ENCODE results near the gene LPIN3. TPM values are rescaled to one million over a fixed set of nuclear protein-coding genes. Genes with fewer than 3 reads are reported as not detected.

The LPIN3 gene
- total RNA-seq, 1 donor from 2014 or later, result 0.60 TPM

DNA sequence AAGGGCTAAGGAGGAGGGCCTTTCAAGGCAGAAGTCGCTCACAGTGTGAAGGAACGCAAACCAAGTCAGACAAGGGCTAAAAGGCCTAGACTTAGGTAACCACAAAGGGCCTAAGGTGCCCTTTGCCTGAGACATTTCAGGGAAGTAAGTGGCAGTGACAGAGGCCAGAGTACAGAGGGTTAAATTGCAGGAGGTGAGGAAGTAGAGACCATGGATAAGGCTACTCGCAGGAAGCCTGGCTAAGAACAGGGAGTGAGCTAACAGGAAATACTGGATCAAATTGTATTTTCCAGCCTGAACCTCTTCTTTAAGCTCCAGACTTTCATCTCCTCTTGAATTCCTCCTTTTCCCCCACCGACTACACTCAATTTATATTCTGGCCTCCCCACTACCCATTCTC, 39.7 kb upstream of the LPIN3 start:
- POLR2A ChIA-PET, result no interaction called here

DNA sequence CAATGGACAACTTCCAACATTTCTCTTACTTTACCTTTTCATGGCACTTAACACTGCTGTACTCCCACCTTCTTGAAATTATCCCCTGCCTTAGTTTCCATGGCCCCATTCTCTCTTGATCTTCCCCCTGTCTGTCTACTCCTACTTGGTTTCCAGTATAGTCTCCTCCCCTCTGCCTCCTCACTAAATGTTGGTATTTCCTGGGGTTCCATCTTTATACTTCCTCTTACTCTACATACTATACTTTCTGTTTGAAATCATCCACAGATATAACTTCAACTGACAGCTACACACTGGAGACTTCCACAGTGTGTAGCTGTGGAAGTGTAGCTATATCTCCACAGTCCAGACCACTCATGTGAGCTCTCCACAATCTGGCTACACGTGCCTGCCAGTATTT, 36.6 kb upstream of the LPIN3 start:
- Mint-ChIP-seq H3K27me3 (no peaks in the 10 kb centered on the region), H3K36me3 (ENCODE audit: low read depth) (no peaks in the 10 kb centered on the region), H3K4me1 (peaks cover 32% of the 10 kb centered on the region), H3K9me3 (no peaks in the 10 kb centered on the region), H3K27ac (no peak overlapping the region), H3K4me3 (no peak overlapping the region)
- DNase-seq (no peak), ATAC-seq (ENCODE audit: low read depth) (no peak)
- POLR2A ChIA-PET, result interaction anchor here (1.5 to 5.2 kb wide), 2 partner anchors 11 to 12 kb away, joined by 3 to 54 read pairs; partner anchors contain the start of gene ZHX3
- CTCF ChIA-PET, result no interaction called here
- intact Hi-C loops (cut with micrococcal nuclease), result no loop called here
- TF ChIP-seq, protein P1, sequence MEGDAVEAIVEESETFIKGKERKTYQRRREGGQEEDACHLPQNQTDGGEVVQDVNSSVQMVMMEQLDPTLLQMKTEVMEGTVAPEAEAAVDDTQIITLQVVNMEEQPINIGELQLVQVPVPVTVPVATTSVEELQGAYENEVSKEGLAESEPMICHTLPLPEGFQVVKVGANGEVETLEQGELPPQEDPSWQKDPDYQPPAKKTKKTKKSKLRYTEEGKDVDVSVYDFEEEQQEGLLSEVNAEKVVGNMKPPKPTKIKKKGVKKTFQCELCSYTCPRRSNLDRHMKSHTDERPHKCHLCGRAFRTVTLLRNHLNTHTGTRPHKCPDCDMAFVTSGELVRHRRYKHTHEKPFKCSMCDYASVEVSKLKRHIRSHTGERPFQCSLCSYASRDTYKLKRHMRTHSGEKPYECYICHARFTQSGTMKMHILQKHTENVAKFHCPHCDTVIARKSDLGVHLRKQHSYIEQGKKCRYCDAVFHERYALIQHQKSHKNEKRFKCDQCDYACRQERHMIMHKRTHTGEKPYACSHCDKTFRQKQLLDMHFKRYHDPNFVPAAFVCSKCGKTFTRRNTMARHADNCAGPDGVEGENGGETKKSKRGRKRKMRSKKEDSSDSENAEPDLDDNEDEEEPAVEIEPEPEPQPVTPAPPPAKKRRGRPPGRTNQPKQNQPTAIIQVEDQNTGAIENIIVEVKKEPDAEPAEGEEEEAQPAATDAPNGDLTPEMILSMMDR (IDR thresholded peaks at IDR 0.05), result no peak

More for the DNA sequence above, 39.7 kb upstream of the LPIN3 start:
- H3K4me1 Mint-ChIP-seq, result peaks cover 4% of the 10 kb centered on the region
- H3K4me3 Mint-ChIP-seq, result no peak overlapping the region
- H3K27me3 Mint-ChIP-seq, result no peaks in the 10 kb centered on the region
- CTCF ChIA-PET, result no interaction called here
- TF ChIP-seq, protein P1 (IDR thresholded peaks at IDR 0.05), result no peak
- DNase-seq, result no peak
- no peaks in the 10 kb centered on the region for H3K36me3 Mint-ChIP-seq (ENCODE audit: low read depth)
- H3K27ac Mint-ChIP-seq, result no peak overlapping the region
- no peaks in the 10 kb centered on the region for H3K9me3 Mint-ChIP-seq
- intact Hi-C loops (cut with micrococcal nuclease), result no loop called here
- no peak for ATAC-seq (ENCODE audit: low read depth)

DNA sequence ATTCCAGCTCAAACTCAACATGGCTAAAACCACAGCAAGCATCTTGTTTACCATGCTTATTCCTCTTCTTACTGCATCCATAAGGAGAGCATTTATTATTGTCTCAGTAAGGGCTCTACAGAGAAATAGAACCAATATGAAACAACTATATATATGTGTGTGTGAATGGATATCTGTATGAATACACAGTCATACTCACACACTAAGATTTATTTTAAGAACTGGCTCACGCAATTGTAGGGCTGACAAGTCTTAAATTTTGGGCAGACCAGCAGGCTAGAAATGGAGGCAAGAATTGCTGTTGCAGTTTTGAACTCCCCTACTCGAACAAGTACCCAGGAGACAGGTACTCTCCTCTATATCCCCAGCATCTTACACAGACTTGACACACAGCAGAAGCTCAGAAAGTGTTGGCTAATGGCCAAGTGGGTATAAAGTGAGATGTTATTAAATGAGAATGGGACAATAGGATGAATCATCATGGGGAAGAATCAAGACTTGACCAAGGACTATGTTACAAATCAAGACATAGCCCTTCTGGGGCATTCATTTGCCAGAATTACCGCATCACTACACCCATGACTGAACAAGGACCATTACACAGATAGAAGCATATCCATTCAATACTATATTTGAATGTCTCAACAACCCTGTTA, 36.1 kb upstream of the LPIN3 start:
- intact Hi-C loops (cut with micrococcal nuclease), result no loop called here
- POLR2A ChIA-PET, result interaction anchor here (1.5 to 5.2 kb wide), 2 partner anchors 11 kb away, joined by 3 to 54 read pairs; partner anchors contain the start of gene ZHX3
- peaks cover 33% of the 10 kb centered on the region for H3K4me1 Mint-ChIP-seq
- H3K36me3 Mint-ChIP-seq (ENCODE audit: low read depth), result no peaks in the 10 kb centered on the region
- no peak overlapping the region for H3K4me3 Mint-ChIP-seq
- CTCF ChIA-PET, result interaction anchor here (3.1 to 4.8 kb wide), 2 partner anchors 35 to 131 kb away, joined by 16 to 21 read pairs; partner anchors contain the start of gene LPIN3
- DNase-seq (no peak), ATAC-seq (ENCODE audit: low read depth) (no peak)
- no peaks in the 10 kb centered on the region for H3K27me3 Mint-ChIP-seq
- H3K27ac Mint-ChIP-seq, result peak overlapping the region; percentile 60
- H3K9me3 Mint-ChIP-seq, result no peaks in the 10 kb centered on the region
- TF ChIP-seq, protein P1 (IDR thresholded peaks at IDR 0.05), result no peak

DNA sequence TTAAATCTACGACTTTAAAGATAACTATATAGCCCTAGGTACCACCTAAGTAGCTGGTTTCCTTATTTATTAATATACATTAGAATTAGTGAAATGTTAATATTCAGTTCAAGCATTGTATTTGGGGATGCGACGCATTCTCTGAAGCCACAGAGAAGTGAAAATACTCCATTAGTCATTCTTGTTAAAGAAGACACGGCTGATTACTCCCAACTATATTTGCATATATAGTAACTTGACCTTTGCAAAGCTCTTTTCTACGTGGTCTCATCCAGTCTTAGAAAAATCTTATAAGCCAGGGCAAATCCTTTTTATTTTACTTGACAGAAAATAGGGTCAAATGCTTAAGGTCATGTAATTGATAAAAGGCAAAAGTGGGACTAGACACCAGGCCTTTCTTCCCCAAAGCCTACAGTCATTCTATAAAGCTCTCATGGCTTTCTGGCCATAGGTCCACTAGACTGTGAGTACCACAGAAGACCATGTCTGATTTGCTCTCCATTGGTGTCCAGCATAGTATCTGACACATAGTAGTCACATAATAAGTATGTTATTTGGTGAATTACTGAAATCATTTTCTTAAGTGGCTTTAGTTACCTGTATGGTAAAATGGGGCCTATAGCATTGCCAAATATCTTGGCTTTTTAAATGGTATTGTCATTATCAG, 34.4 kb upstream of the LPIN3 start:
- intact Hi-C loops (cut with micrococcal nuclease), result loop anchor here (1.0 kb wide), 2 partner anchors 11 to 57 kb away; partner anchors contain the start of gene ZHX3
- TF ChIP-seq, protein P1 (IDR thresholded peaks at IDR 0.05), result no peak
- Mint-ChIP-seq H3K4me3 (peak overlapping the region; percentile 67), H3K27me3 (no peaks in the 10 kb centered on the region), H3K4me1 (peaks cover 28% of the 10 kb centered on the region), H3K36me3 (ENCODE audit: low read depth) (no peaks in the 10 kb centered on the region), H3K27ac (peak overlapping the region; percentile 83), H3K9me3 (no peaks in the 10 kb centered on the region)
- ChIA-PET POLR2A (interaction anchor here (1.0 to 5.2 kb wide), 10 partner anchors 10 to 168 kb away, joined by 3 to 54 read pairs (median 4); partner anchors contain the start of gene ZHX3), CTCF (interaction anchor here (2.1 to 4.8 kb wide), 3 partner anchors 33 to 171 kb away, joined by 8 to 21 read pairs (median 16); partner anchors contain the start of gene LPIN3)
- DNase-seq, result no peak
- ATAC-seq (ENCODE audit: low read depth), result peak; percentile 88

DNA sequence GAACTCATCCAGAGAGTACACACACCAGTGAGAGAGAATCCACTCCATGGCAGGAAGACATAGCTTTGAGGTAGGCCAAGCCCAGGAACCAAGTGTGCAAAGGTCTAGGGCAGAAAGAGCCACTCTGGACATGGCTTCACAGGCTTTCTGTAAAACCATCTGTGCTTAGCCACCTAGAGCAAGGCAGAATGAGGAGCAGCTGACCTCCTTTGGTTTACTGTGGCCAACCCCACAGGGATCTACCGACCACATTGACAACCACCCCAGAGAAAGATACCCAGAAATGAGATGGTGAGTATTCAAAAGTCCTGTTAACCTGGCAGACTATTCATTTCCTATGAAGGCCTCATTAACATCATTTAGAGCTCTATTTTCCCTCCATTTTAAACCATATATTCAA, 33.6 kb upstream of the LPIN3 start:
- POLR2A ChIA-PET, result interaction anchor here (1.0 to 5.2 kb wide), 6 partner anchors 9 to 386 kb away, joined by 3 to 54 read pairs (median 4); partner anchors contain the start of gene ZHX3
- H3K27ac Mint-ChIP-seq, result peak overlapping the region; percentile 83

More for the DNA sequence above, 33.6 kb upstream of the LPIN3 start:
- Mint-ChIP-seq H3K4me1 (peaks cover 28% of the 10 kb centered on the region), H3K4me3 (no peak overlapping the region), H3K27me3 (no peaks in the 10 kb centered on the region), H3K36me3 (ENCODE audit: low read depth) (peaks cover 2% of the 10 kb centered on the region), H3K9me3 (no peaks in the 10 kb centered on the region)
- TF ChIP-seq, protein P1 (IDR thresholded peaks at IDR 0.05), result no peak
- ATAC-seq (ENCODE audit: low read depth) (no peak), DNase-seq (no peak)
- intact Hi-C loops (cut with micrococcal nuclease), result no loop called here
- CTCF ChIA-PET, result interaction anchor here (2.1 to 4.8 kb wide), 3 partner anchors 32 to 172 kb away, joined by 8 to 21 read pairs (median 16); partner anchors contain the start of gene LPIN3

Data from activated B cell treated with CpG ODN at 0.5 μM for 24 hours (primary cell).